A673 (cell line): Measurements from ENCODE around the gene CARMIL3.

Source experiments
- EZH2 ChIP-seq: fragments of 200-600 bp; sonication (generic); IDR thresholded peaks from 2 replicates; pipeline ENCODE4 v1.6.1; 2017; ENCODE audit warnings: borderline replicate concordance, low read depth, mild to moderate bottlenecking, mixed read lengths, antibody characterized with exemption, low read length; ENCODE audit not compliant: poor library complexity, severe bottlenecking
- TF ChIP-seq, protein P1 (sequence below): fragments of 300-800, 200-600 bp; sonication (generic); conservative IDR thresholded peaks from 2 replicates; pipeline ENCODE4 v1.5.1; 2017; ENCODE audit warnings: low read depth, mild to moderate bottlenecking, antibody characterized with exemption, low read length, moderate library complexity, mixed read lengths

- TF ChIP-seq, protein P1, sequence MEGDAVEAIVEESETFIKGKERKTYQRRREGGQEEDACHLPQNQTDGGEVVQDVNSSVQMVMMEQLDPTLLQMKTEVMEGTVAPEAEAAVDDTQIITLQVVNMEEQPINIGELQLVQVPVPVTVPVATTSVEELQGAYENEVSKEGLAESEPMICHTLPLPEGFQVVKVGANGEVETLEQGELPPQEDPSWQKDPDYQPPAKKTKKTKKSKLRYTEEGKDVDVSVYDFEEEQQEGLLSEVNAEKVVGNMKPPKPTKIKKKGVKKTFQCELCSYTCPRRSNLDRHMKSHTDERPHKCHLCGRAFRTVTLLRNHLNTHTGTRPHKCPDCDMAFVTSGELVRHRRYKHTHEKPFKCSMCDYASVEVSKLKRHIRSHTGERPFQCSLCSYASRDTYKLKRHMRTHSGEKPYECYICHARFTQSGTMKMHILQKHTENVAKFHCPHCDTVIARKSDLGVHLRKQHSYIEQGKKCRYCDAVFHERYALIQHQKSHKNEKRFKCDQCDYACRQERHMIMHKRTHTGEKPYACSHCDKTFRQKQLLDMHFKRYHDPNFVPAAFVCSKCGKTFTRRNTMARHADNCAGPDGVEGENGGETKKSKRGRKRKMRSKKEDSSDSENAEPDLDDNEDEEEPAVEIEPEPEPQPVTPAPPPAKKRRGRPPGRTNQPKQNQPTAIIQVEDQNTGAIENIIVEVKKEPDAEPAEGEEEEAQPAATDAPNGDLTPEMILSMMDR: no peak
- TF ChIP-seq EZH2: no peak
Observed at GRCh38 chr14:24058951-24059475, 7.2 kb downstream of the CARMIL3 start.
